ENCODE results near the gene SLC6A20. TPM values are rescaled to one million over a fixed set of nuclear protein-coding genes. Genes with fewer than 3 reads are reported as not detected.

The SLC6A20 gene
- polyA plus RNA-seq, 1 donor (not counting 4 experiments of a cell fraction or from before 2014, with no cell fraction given), result 0.34 TPM

- peaks cover 3% of the 10 kb centered on the region for H3K4me1 ChIP-seq (ENCODE audit: control insufficient read depth, extremely low read depth, insufficient read depth, low read length)
- dilution Hi-C loops (cut with MboI; ENCODE audit: extremely low pct_ligation_motif_present, low sequenced_read_pairs), result no loop called here
- H3K79me2 ChIP-seq (ENCODE audit: control insufficient read depth, insufficient read depth, low read length), result no peaks in the 10 kb centered on the region
- no peaks in the 10 kb centered on the region for H3K9me3 ChIP-seq (ENCODE audit: control insufficient read depth, low read depth, low read length)
- no peak overlapping the region for H3K4me3 ChIP-seq (ENCODE audit: control insufficient read depth in 2 of 3, extremely low read depth in 1 of 3, insufficient read depth in 2 of 3, low read depth in 1 of 3, low read length in 3 of 3)
- peaks cover 19% of the 10 kb centered on the region for H3K27me3 ChIP-seq (ENCODE audit: control insufficient read depth, extremely low read depth, insufficient read depth, low read length)
- TF ChIP-seq EZH2 (IDR thresholded peaks at IDR 0.05; ENCODE audit: low read length) (no peak), CTCF (optimal IDR thresholded peaks at IDR 0.05 in 1 of 3, IDR thresholded peaks at IDR 0.05 in 1 of 3, conservative IDR thresholded peaks at IDR 0.05 in 1 of 3; ENCODE audit: extremely low read depth in 1 of 3, insufficient read depth in 2 of 3, low read length in 3 of 3) (no peak)
- no peak overlapping the region for H3K27ac ChIP-seq (ENCODE audit: control insufficient read depth, insufficient read depth, low read length)
- H3K9me1 ChIP-seq (ENCODE audit: control insufficient read depth, extremely low read depth, insufficient read depth, low read length), result no peaks in the 10 kb centered on the region
- H3K4me2 ChIP-seq (ENCODE audit: control insufficient read depth, extremely low read depth, insufficient read depth, low read depth, low read length), result no peak overlapping the region
- FAIRE-seq, result no peak
- no peaks in the 10 kb centered on the region for H3K36me3 ChIP-seq (ENCODE audit: control insufficient read depth in 2 of 2, extremely low read depth in 1 of 2, insufficient read depth in 2 of 2, low read length in 2 of 2)
- no peaks in the 10 kb centered on the region for H4K20me1 ChIP-seq (ENCODE audit: control insufficient read depth, extremely low read depth, insufficient read depth, low read length)
- no peak overlapping the region for H3K9ac ChIP-seq (ENCODE audit: control insufficient read depth, extremely low read depth, insufficient read depth, low read length)
- no peak overlapping the region for H2AFZ ChIP-seq (ENCODE audit: control insufficient read depth, low read length)
- no peak for DNase-seq (ENCODE audit: low read depth, low spot score)
Observed at GRCh38 chr3:45798034-45798433, 1.7 kb upstream of the SLC6A20 start.

- Histone ChIP-seq H3K27me3 (ENCODE audit: control insufficient read depth, extremely low read depth, insufficient read depth, low read length) (peaks cover 19% of the 10 kb centered on the region), H3K4me1 (ENCODE audit: control insufficient read depth, extremely low read depth, insufficient read depth, low read length) (peaks cover 3% of the 10 kb centered on the region), H3K27ac (ENCODE audit: control insufficient read depth, insufficient read depth, low read length) (no peak overlapping the region), H3K4me2 (ENCODE audit: control insufficient read depth, extremely low read depth, insufficient read depth, low read depth, low read length) (peak overlapping the region; percentile 85), H4K20me1 (ENCODE audit: control insufficient read depth, extremely low read depth, insufficient read depth, low read length) (no peaks in the 10 kb centered on the region), H3K9ac (ENCODE audit: control insufficient read depth, extremely low read depth, insufficient read depth, low read length) (peak overlapping the region; percentile 66), H3K4me3 (ENCODE audit: control insufficient read depth in 2 of 3, extremely low read depth in 1 of 3, insufficient read depth in 2 of 3, low read depth in 1 of 3, low read length in 3 of 3) (peak overlapping the region in 2 of 3 experiments; percentile 44 to 58), H2AFZ (ENCODE audit: control insufficient read depth, low read length) (peak overlapping the region; percentile 79), H3K79me2 (ENCODE audit: control insufficient read depth, insufficient read depth, low read length) (no peaks in the 10 kb centered on the region), H3K36me3 (ENCODE audit: control insufficient read depth in 2 of 2, extremely low read depth in 1 of 2, insufficient read depth in 2 of 2, low read length in 2 of 2) (no peaks in the 10 kb centered on the region), H3K9me3 (ENCODE audit: control insufficient read depth, low read depth, low read length) (no peaks in the 10 kb centered on the region), H3K9me1 (ENCODE audit: control insufficient read depth, extremely low read depth, insufficient read depth, low read length) (no peaks in the 10 kb centered on the region)
- no peak for DNase-seq (ENCODE audit: low read depth, low spot score)
- no peak for TF ChIP-seq CTCF (optimal IDR thresholded peaks at IDR 0.05 in 1 of 3, IDR thresholded peaks at IDR 0.05 in 1 of 3, conservative IDR thresholded peaks at IDR 0.05 in 1 of 3; ENCODE audit: extremely low read depth in 1 of 3, insufficient read depth in 2 of 3, low read length in 3 of 3)
- no peak for TF ChIP-seq EZH2 (IDR thresholded peaks at IDR 0.05; ENCODE audit: low read length)
- dilution Hi-C loops (cut with MboI; ENCODE audit: extremely low pct_ligation_motif_present, low sequenced_read_pairs), result no loop called here
- no peak for FAIRE-seq
Observed at GRCh38 chr3:45796902-45797637, 734 bp upstream of the SLC6A20 start.

All from keratinocyte (primary cell).